HG03469 (cell line): ENCODE data around the gene ADCY5.

Source experiments
- ATAC-seq: cut with Tn5 transposase; IDR thresholded peaks from one replicate; pipeline ENCODE4 v1.9.1; 2021; ENCODE audit warnings: mild to moderate bottlenecking, moderate library complexity, moderate number of reproducible peaks; ENCODE audit not compliant: unreplicated experiment

ADCY5 gene

DNA sequence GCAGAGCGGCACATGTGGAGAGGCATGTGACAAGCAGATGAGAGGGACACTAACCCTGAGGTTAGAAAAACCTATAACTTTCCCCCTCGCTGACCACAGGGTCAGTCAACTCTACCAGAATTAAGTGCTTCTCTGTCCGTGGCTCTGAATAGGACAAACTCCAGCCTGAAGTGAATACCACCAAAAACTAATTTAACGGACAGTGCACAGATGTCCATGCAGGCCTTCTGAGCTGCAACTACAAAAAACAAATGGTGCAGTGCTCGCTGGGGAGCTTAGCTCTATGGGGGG is 59.3 kb downstream of the ADCY5 start:
- no peak for ATAC-seq

DNA sequence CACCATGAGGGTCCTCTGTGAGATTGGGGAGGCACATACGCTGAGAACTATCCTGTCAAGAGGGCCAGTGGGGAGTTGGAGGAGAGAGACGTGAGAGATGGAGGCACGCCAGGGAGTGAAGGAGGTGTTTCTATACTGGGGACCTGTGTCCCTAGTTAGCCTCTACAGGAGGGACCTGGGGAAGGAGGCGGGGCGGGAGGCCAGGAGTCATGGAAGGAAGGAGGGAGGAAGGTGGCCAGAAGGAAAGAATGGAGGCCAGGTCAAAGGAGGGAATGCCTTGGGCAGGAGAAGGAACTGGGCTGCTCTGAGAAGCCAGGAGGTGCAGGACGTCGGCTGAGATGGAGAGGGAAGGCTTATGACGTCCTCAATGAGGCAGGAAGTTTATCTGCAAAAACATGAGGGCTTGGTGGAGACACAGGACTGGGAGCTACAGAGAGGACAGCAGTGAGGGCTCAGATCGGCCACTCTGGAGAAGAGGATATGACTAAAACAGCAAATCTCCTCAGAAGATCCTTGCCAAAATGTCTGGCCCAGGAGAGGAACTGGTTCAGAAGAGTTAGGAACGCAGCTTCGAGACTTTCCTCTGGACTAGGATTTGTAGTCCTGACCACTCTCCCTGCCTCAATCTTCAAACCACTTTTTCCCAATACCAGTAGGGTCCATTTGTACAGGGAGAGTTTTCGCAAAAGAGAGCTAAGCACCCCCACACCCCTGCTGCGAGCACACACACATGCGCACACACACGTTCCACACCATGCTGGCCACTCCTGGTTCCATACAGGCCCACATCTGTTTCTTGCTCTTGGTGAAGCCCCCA is 59.9 kb downstream of the ADCY5 start:
- ATAC-seq, result no peak

DNA sequence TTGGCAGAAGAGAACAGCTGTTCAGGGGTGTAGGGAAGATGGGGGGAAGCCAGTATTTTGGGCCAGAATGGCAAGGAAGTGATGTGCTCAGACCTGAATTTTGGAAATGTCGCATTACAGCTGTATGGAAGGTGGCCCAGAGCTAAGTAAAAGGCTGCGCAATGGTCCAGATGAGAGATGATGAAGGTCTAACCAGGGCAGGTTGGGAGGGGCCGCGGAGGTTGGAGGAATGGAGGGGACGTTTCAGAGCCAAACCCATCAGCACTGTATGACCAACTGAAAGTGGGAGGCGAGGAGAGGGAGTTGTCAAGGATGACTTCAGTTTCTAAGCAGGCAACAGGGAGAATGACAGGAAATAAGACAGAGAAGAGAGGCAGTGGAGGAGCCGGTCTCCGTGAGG is 60.8 kb downstream of the ADCY5 start:
- ATAC-seq, result no peak

DNA sequence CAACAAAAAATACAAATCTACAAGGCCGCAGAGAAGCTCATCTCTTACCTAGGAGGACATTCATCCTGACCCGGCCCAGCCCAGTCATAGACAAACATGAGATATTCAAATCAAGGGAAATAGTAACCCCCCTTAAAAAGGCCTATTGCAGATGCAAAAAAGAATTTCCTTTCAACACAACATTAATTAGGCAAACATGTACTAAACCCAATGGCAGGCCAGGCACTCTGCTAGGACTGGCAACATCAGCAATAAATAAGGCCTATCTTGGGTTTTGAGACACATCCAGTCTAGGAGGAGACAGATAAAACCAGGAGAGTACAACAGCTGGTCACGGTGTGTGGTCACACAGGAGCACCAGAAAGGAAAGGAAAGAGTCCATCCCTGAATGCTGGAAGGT is 61.4 kb downstream of the ADCY5 start:
- no peak for ATAC-seq

DNA sequence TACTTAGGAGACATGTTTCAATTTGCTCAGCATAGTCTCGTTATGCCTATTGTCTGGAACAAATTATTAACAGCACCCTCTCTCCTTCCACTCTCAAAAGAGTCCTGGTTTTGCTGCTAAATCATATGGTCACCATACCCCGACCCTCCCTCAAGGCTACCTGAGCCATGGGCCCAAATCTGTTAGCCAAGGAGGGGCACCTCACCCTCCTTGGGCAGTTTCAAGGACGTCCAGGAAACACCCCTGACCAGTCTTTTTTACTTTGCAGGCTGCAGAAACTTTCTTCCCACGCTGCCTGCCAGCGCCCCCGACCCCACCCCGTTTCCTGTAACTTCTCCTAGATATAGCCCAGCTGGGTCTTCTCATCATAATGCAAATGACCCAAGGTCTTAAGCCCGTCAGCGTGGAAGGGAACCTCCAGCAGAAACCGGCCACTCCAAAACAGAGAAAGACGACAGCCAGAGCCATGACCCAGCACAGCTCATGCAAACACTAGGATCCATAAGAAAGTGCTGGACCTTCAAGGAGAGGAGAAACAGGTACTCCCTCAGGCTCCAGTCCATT is 62.3 kb downstream of the ADCY5 start:
- no peak for ATAC-seq

DNA sequence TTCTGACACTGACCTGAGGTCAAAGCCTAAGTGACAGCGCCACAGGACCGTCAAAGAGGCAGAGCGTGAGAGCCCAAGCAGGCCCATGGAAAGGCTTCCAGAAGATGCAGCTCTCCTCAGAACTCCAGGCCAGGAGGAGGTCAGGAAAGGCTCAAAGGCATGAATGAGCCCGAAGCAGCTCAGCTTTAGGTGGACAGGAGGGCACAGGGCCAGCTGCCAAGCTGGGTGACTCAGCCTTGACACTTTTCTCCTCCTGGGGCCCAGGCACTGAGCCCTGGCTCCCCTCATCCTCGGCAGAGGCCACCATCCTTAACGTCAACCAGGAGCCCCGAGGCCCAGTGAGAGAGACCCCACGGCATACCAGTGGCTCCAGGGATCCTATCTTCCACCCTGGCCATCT is 62.9 kb downstream of the ADCY5 start:
- ATAC-seq, result no peak

DNA sequence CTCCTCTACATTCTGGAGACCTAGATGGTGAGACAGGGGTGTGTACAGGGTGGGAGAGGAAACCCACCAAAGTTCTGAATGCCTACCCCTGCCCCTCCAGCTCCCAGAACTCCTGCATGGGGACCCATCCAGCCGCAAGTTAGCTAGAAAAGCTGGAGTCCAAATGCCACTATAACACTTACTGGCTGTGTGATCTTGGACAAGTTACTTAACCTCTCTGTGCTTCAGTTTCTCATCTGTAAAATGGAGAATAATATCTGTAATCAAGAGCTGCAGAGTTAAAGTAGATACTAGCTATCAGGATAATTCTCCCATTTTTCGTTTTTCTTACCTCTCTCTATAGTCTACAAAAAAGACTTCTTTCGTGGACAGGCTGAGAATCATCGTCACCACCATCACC is 63.4 kb downstream of the ADCY5 start:
- ATAC-seq, result no peak

DNA sequence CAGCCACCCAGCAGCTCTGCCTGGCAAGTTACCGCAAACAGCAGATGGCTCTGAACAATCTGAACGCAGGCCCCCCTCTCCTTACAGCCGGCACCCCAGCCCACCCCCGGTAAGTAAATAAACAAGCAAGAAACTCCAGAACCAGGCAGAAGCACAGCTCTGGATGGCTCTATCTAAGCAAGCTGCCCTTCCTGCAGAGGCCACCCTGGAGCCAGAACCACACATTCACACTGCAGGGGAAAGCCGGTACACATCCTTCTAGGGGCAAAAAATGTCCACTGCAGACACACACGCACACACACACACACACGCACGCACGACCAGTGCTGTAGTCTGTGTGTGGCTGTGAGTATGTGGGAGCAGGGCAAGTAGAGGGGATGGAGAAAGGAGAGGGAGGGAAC is 63.9 kb downstream of the ADCY5 start:
- ATAC-seq, result no peak

DNA sequence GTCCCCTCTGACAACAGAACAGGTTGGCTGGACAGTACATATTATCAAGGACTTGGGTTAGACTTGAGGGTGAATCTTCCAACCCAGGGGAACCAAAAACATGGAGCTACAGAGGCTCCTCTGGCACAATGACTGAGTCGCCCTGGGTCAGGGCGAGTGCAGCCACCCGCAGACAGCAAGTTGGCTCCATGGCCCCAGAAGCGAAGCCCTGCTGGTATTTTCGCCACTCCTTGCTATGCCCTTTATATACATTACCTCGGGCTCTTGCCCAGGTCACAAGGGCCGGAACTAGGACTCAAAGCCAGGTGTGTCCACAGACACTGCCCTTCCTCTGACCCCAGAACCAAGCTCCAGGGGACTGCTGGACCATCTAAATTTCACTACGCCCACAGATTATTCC is 64.6 kb downstream of the ADCY5 start:
- ATAC-seq, result no peak

DNA sequence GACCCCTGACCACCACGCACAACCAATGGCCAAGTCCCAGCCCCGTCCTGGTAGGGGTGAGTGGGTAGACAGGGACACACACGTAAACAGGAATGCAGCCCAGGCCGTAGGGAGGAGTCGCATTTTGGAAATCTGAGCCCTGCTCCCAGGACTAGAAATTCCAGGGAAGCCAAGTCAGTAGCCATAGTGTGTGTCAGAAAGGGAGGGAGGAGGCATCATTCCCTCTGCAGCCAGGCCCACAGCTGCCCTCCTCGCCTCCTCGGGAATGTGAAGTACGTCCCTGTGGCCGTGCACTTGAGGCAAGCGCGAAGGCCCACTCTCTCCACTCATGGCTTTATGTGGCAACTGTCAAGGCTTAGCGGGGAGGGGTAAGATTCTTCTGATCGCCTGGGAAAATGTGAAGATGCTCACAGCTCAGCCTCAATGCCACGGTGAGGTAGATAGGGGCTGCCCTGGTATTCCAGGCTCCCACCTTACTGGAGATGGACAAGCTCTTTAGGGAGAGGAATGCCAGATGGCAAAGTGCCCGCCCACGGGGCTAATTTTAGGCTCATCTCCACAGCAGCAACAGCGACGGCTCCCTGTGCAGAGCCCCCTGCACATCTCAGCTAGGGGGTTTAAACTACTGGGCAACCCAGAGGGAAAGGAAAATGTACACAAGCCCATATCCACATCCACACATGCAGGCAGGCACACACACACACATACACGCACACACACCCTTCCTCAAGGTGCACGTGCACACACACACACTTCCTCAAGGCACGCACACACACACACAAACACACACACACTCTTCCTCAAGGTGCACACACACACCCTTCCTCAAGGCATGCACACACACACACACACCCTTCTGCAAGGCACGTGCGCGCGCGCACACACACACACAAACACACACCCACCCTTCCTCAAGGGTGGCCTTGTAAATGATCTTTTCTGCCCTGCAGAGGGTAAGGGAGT is 65.5 kb downstream of the ADCY5 start:
- no peak for ATAC-seq

DNA sequence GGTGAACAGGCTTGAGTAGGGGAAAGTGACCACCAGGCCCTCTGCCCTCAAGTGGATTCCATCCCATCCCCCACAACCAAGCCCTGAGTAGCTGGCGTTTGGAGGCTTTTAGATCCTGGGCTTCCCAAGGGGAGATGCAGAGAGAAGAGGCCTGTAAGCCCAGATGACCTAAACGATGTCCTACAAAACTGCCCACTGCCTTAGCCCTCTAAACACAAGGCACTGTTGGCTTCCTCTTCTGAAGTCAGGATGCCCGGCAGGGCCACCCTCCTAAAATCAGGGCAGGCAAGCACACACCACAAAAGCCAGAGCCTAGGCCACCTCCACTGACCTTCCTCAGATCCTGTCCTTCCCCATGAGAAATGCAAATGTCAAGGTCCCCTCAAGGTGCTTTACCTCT is 68.6 kb downstream of the ADCY5 start:
- ATAC-seq, result no peak

DNA sequence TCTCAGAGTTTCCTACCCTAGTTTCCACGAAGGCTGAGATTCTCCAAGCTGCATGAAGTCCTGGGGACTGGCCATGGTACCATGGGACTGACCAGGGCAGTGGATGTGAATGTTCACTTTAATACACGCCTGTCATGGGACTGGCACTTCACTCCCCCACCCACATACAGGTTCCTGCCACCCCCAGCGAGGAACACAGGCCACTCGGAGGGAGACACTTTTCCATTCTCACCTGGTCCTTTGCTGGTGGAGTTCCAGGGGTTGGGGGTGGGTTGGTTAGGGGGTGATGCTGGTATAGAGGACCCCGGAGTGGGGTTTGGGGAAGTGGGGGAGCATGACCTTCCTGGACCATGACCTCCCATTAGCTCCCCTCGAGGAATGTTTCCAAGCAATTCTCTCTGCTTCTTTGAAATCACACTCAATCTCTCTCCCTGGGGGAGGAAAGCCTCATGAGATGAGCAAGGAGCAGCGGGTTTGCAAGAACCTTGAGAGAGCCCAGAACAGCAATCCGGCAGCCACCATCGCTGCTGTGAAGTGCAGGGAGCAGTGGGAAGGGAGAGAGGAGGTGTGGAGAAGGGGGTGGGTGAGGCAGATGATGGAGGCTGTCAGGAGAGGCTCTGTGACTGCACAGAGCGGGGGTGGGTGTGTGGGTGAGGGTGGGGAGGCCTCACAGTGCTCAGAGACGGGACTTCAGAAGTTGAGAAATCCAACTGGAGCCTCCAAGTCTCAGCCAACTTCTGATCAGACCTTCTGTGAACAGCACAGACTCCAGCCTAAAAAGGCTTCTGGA is 69.7 kb downstream of the ADCY5 start:
- ATAC-seq, result no peak

DNA sequence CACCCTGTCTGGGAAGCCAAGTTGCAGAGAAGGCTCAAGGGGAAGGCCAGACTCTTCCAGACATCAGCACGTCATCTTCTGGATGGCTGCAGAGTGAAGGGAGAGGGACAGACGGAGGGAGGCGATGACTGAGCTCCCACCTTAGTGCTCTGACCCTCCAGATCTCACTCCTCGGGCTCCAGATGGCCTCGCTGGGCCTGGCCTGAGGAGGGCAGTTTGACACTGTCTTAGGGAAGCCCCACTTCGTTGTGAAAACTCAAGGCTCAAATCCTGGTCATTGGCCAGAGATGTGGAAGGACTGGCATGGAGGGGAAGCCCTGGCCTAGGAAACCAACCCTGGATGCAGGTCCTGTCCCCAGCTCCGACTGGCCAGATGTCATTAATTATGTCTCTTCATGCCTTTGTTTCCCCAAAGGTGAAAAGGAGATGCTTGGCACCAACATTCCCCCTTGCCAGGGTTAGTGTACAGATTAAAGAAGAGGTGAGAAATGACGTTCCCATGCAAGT is 70.4 kb downstream of the ADCY5 start:
- no peak for ATAC-seq

DNA sequence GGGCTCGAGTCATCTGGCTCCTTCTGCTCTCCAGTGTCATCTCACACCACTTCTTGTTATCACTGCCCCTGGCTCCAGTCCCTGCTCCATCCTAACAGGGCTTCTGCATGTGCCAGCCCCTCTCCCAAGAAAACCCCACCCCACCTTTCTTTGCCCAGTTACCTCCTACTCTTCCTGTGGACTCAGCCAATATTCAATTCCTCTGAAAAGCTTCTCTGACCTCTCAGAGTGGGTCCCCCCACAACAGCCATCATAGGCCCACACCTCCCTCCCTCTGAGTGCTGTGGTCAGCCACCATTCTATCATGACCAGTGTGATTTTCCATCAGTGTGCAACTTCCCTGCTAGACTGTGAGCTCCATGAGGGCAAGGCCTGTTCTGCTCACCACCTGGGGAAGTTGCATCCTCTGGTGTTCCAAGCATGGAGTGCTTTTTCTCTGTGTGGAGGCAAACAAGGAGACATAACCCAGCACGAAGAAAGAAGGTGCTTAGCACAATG is 71.6 kb downstream of the ADCY5 start:
- no peak for ATAC-seq

DNA sequence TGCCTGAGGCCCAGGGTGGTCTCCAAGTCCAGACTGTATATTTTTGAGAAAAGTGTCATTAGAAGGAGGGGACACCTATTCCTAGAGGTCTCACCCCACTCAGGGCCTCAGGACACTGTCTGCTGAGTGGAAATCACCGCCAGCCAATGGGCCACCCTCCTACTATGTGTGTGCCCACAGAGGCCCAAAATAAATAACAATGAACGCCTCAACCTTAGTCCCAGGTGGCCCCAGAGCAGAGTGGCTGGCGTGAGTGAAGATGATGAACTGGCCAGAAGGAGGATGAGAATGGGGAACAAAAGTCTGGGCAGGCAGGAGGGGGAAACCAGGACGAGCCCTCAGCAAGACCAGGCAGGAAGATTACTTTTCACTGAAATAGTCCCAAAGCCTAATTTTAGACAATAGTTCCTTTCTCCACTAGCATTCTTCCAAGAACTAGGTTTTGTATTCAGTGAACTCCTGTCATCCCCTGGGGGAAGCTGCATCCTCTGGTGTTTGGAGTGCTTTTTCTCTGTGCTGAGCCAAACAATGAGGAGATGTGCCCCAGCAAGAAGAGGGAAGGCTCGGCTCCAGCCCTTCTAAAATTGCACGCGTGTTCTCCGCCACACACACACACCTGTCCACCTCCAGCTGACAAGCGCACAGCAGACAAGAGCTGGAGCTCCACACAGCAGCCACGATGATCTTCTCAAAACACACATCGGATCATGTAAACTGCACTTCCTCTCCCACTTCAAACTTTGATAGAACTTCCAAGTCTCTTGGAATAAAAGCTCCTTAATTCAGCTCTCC is 72.2 kb downstream of the ADCY5 start:
- ATAC-seq, result no peak

DNA sequence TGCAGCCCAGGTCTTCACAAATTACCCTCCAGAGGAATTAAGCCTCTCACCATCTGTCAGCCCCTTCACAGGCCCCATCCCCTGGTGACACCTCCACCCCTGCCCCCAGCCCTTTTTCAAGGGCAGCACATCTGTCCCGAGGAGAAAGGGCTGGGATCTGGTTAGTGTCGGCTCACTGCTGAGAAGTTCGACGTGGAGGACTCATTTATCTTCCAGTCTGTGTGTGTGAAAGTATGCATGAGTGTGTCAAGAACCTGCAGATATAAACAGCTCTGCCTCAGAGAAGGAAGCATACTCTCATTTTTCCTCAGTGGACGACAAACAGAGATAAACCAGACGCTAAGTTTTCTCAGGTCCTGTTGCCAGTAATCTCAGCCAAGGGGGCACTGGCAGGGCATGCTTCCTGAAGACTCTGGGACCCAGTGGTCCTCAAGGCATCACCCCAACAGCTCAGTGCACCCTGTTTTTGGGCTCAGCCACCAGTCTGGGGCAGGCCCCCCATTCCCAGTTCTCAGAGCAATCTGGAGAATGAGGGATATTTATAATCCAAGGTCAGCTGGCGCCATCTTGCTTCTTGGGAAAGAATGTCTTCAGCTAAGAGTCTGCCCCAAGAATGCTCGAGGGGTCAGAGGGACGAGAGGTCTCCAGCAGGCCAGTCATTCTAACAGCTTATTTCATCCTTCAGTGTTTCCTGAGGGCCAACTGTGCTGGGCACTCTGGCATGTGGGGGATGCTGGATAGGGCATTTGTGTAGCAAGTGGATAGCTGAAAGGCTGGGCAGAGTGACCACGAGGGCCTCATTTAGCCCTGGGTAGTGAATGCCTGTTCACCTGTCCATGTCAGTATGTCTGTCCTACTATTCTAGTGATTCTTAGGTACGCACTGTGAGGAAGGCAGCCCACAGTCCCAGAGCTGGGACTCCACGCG is 73.6 kb downstream of the ADCY5 start:
- ATAC-seq, result no peak

DNA sequence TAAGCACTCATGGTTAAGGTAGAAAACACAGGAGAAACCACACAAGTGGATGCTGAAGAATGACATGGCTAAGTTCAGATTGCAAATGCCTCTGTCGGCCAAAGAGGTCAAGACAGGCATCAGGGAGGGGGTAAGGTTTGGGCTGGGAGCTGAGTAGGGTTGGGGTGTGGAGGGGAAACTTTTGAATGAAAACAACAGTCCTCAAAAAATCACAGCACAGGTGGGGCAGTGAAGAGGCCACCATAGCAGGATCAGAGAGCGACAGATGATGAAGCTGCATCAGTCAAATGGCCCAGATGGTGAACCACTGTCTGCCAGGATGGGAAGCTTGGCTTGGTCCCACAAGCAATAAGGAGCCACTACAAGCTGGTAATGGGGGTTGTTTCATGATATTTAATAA is 74.9 kb downstream of the ADCY5 start:
- no peak for ATAC-seq

DNA sequence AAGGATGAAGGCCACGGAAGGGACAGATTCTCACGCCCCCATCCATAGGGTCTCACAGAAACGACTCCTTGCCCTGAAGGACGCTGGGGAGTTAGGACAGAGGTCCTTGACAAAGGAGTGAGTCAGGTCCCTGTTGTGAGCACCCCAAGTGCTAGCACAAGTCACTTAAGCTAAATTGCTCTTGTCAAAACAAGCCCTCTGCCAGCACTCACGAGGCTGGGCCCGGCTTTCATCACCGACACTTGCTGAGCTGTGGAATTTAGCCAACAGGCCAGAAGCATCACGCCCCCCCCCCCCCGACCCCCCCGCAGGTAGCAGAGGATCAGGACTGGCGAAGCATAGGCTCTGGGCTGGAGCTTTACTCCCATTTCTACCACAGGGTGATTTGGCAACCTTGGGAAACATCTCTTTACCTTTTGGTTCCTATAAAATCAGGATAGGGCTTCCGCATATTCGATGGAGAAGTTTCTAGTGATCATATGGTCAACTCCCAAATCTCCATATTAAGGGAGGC is 75.4 kb downstream of the ADCY5 start:
- ATAC-seq, result no peak
